Amniotic epithelial cell (primary cell): Measurements from ENCODE around the gene PVALEF.

ENCODE experiments used
- DNase-seq: peaks from one replicate; pipeline ENCODE4 v3.0.0-alpha.2; 2010; ENCODE audit warnings: low read depth

The PVALEF gene

GRCh38 chr17:81163051-81163695, 2.1 kb upstream of the PVALEF start:
- DNase-seq, result no peak

GRCh38 chr17:81163703-81164370, 1.5 kb upstream of the PVALEF start:
- no peak for DNase-seq

DNA sequence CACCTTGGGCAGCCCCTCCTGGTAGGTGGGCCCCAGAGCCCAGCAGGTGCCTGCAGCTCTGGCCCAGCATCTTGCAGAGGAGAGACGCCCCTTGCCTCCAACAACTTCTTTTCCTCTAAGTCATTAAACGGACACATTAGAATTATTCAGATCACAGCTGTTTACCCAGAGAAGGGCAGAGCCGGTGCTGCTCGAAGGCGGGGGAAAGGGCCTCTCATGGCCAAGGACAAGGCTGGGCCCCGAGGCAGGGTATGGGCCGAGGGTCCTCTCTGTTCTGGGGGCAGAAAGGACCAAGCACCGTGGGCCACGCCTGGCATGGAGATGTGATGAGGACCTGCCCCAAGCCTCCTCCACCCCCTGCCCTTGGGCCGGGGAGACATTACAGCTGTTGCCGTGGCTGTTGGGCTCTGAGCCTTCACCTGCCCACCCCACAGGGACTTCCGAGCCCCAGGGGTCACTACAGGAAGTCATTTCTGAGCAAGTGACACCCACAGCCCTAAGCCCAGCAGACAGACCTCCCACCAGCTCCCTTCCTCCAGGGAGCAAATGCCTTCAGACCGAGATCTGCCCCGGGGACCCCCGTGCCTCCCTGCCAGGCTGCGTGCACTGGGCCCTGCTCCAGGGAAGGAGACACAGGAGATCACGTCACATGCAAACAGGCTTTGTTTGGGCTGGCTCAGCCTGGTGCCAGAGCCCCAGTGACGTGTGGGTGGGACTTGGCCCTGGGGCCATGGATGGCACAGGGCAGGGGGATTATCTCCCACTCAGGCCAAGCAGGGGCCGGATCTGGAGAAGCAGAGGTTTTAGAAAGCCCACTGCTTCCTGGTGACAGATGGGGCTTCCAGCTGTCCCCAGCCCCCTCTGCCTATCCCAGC, 699 bp upstream of the PVALEF start:
- DNase-seq, result no peak

GRCh38 chr17:81166033-81166492, 756 bp downstream of the PVALEF start, which contains the start of gene AATK:
TSS of gene AATK (minus strand) at chr17:81166221. CDS start at chr17:81165992, 229 bp downstream.
- DNase-seq, result no peak

DNA sequence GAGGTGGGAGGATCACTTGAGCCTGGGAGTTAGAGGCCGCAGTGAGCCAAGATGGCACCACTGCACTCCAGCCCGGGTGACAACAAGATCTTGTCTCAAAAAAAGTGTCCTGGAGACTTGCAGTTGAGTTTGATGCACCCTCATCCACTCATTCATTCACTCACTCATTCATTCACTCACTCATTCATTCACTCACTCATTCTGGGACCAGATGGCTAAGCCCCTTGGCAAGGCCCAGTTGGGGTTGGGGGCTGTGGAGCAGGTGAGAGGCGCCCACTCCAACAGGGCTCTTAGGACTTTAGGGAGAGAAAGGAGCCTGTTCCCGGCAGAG, 1.9 kb downstream of the PVALEF start:
- DNase-seq, result no peak

DNA sequence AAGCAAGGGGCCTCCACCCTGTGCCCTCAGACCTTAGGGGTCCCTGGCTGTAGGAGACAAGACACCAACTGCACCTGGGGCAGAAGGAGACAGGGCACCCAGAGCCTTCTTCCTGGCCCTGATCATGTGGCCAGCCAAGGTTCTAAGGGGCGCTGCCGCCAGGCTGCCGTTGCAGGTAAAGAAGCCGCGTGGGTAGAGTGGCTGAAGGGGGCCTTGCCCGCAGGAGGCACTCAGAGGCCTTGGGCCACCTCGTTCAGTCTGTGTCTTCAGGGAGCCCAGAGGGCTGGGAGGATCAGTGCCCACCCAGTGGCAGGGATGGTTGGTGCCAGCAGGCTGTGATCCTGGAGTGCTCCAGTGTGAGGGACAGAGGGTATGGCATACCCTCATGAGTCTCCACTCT, 2.3 kb downstream of the PVALEF start:
- DNase-seq, result no peak

GRCh38 chr17:81169870-81170309, 4.6 kb downstream of the PVALEF start:
- DNase-seq, result no peak

GRCh38 chr17:81170727-81171494, 5.6 kb downstream of the PVALEF start:
- no peak for DNase-seq

DNA sequence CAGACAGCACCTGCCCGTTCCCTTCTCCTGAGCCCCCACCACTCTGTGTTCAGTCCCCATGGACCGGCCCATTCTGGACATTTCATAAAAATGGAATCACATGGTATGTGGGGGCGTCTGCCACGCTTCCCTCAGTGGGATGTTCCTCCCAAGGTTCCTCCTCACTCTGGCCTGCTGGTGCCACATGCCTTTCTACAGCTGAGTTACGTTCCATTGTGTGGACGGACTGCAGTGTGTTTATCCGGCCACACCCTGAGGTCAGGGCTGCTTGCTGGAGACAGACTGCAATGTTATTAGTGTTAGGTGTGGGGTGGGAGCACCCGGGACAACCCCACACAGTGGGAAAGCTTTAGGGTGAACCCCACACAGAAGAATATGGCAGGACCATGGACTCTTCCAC, 6.6 kb downstream of the PVALEF start:
- peak; percentile 6 for DNase-seq

DNA sequence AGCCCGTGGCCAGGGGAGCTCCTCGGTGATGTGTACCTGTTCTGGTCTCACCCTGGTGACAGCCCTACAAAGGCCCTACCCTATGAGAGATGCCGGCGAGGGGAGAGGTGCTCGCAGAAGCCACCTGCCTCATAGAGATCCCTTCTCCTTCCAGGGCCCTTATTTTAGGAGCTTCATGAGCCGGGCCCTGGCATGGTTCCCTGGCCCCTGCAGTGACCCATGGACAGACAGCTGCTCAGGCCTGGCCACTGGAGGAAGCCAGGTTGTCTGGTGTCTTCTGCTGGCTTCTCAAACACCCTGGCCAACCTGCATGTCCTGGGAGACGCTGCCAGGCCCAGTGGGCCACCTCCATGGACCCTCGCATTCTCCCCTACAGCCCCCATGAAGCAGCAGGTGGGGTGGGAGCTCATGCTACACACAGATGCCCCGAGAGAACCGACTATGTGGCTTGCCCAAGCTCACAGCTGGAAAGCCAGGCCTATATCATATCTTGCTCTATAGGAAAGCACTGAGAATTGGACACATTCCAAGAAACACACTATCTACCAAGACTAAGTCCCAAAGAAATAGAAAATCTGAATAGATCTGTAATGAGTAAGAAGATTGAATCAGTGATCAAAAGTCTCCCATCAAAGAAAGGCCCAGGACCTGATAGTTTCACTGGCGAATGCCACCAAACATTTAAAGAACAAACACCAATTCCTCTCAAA, 7.9 kb downstream of the PVALEF start:
- no peak for DNase-seq

GRCh38 chr17:81173762-81174155, 8.5 kb downstream of the PVALEF start:
- DNase-seq, result no peak

GRCh38 chr17:81176666-81177065, 11.4 kb downstream of the PVALEF start:
- no peak for DNase-seq

GRCh38 chr17:81178136-81179091, 13.1 kb downstream of the PVALEF start:
- DNase-seq, result no peak

GRCh38 chr17:81179220-81179619, 13.9 kb downstream of the PVALEF start:
- DNase-seq, result no peak

GRCh38 chr17:81179861-81180260, 14.6 kb downstream of the PVALEF start:
- no peak for DNase-seq

- DNase-seq, result no peak
Measured at GRCh38 chr17:81180836-81181810, 15.8 kb downstream of the PVALEF start.

DNA sequence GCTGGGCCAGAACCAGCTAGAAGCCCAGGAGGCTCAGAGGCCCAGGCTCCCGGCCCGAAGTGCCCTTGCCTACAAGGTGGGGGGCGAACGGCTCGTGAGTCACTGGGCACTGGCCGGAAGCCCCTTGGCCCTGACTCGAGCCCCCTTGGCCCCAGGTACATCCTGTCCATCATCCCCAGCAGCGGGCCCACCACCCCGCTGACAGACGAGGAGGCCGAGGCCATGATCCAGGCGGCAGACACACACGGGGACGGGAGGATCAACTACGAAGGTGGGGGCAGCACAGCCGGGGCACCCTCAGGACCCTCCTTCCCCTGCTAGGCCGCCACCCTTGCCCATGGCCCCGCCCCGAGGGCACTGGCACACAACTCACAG, 16.5 kb downstream of the PVALEF start:
- no peak for DNase-seq

DNA sequence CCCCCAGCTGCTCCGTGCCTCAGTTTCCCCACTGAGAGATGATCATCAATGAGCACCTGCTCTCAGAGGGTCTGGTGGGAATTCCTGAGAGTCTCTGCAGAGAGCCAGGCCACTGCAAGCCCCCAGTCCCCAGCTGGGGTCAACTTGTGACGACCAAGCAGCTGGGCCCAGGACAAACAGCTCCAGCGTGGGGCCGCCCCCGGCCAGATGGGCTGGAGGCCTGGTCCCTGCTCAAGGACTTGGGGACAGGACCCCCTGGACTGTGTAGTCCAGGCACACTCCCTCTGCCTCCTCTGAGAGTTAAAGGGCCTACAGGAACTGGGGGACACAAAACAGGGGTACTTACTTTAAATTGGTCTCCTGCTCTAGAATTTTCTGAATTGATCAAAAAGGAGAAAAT, 17.3 kb downstream of the PVALEF start:
- no peak for DNase-seq

- DNase-seq, result no peak
Measured at GRCh38 chr17:81183316-81183715, 18.0 kb downstream of the PVALEF start.
